Measurements from ENCODE around the gene COQ10A.
A peak's percentile ranks its signal among the peaks of the same experiment; 100 is the strongest.

COQ10A gene

DNA sequence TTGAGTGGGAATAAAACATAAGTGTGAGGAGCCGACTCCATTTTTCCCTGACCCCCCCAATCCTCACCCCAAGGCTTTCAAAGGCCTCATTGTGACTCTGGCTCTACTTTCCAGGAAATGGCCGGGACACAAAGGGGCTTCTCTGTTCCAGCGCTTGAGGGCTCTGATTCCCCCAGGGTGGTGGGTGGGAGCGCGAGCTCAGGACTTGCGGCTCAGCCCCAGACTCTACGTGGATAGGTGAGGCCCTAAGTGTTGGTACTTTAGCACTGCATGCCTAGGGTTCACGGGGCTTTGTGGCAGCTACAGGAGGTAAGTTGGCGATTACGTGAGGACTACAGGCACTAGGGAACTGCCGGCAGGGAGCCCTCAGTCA lies 48.5 kb downstream of the COQ10A start:
- H3K36me3 ChIP-seq (ENCODE audit: control insufficient read depth, insufficient read depth, low read length): peaks cover 17% of the 10 kb centered on the region
- no peaks in the 10 kb centered on the region for H3K27me3 ChIP-seq (replicated peaks; ENCODE audit: control insufficient read depth, insufficient read depth, low read length)
- H3K4me3 ChIP-seq (replicated peaks; ENCODE audit: low read depth, low read length): peak overlapping the region; percentile 92
- no peak for DNase-seq (ENCODE audit: extremely low read depth, insufficient read length)
- TF ChIP-seq, protein P1, sequence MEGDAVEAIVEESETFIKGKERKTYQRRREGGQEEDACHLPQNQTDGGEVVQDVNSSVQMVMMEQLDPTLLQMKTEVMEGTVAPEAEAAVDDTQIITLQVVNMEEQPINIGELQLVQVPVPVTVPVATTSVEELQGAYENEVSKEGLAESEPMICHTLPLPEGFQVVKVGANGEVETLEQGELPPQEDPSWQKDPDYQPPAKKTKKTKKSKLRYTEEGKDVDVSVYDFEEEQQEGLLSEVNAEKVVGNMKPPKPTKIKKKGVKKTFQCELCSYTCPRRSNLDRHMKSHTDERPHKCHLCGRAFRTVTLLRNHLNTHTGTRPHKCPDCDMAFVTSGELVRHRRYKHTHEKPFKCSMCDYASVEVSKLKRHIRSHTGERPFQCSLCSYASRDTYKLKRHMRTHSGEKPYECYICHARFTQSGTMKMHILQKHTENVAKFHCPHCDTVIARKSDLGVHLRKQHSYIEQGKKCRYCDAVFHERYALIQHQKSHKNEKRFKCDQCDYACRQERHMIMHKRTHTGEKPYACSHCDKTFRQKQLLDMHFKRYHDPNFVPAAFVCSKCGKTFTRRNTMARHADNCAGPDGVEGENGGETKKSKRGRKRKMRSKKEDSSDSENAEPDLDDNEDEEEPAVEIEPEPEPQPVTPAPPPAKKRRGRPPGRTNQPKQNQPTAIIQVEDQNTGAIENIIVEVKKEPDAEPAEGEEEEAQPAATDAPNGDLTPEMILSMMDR (IDR thresholded peaks at IDR 0.05; ENCODE audit: insufficient read depth, low read length, poor library complexity, severe bottlenecking): no peak

DNA sequence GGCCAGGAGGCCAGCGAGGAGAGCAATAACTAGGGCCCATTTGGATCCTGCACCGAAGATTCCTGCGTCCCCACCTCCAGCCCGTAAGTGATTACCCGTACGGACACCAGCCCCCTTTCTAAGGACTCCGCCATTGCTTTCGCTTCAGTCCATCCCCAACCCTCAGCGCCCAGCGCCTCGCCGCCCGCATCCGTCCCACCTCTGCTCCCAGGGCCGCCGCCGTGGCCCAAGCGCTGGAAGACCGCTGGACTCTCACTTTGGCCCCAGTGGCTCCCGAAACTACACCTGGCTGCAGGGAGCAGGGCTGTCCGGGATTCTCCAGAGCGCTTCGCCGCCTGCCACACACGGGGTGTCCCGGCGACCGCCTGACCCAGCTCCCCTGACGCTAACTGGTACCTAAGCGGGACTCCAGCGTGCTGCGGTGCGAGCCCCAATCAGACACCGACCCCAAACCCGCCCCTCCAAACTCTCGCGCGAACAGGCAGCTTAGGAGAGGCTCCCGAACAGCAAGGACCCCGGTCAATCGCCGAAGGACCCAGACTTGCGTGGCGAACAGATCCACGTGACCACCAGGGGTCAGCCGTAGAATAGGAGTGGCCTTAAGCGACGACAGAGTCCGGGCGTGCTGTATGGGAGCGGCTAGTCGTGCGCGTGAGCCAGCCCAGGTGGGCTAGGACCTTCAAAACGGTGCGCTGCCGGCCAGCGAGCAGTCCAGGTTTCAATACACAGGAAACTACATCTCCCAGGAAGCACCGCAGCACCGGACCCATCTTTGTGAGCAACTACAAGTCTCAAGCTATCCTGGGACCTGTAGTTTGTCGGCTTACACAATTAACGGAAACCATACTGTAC lies 49.1 kb downstream of the COQ10A start, which contains the start of gene CNPY2:
CNPY2 (minus strand) TSS at position 367 of the 852 bp plus-strand sequence. CDS start 771 bp downstream, outside the sequence.
- no peaks in the 10 kb centered on the region for H3K27me3 ChIP-seq (replicated peaks; ENCODE audit: control insufficient read depth, insufficient read depth, low read length)
- peaks cover 15% of the 10 kb centered on the region for H3K36me3 ChIP-seq (ENCODE audit: control insufficient read depth, insufficient read depth, low read length)
- peak; percentile 97 for DNase-seq (ENCODE audit: extremely low read depth, insufficient read length)
- H3K4me3 ChIP-seq (replicated peaks; ENCODE audit: low read depth, low read length): peak within 1 kb of the TSS; percentile 92
- TF ChIP-seq, protein P1 (IDR thresholded peaks at IDR 0.05; ENCODE audit: insufficient read depth, low read length, poor library complexity, severe bottlenecking): peak; percentile 21

DNA sequence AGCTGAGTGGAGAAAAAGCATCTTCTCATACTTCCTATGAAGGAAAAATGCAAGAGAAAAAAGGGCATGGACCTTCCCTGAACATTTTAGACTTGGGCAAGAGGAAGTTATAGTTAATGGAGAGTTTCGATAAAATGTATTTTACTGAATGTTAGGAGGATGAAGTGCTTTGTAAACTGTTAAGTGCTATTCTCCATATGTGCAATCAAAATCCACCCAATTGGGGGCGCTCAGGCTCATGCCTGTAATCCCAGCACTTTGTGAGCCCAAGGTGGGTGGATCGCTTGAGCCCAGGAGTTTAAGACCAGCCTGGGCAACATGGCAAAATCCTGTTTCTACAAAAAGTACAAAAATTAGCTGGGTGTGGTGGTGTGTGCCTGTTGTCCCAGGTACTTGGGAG lies 50.9 kb downstream of the COQ10A start:
- H3K36me3 ChIP-seq (ENCODE audit: control insufficient read depth, insufficient read depth, low read length): peaks cover 16% of the 10 kb centered on the region
- DNase-seq (ENCODE audit: extremely low read depth, insufficient read length): no peak
- TF ChIP-seq, protein P1 (IDR thresholded peaks at IDR 0.05; ENCODE audit: insufficient read depth, low read length, poor library complexity, severe bottlenecking): no peak
- no peak overlapping the region for H3K4me3 ChIP-seq (replicated peaks; ENCODE audit: low read depth, low read length)
- no peaks in the 10 kb centered on the region for H3K27me3 ChIP-seq (replicated peaks; ENCODE audit: control insufficient read depth, insufficient read depth, low read length)
